ENCODE measurements around the gene VKORC1L1. TPM values are rescaled to one million over a fixed set of nuclear protein-coding genes. Genes with fewer than 3 reads are reported as not detected.

The VKORC1L1 gene
- total RNA-seq, 1 experiment from 2014 or later: 36.8 TPM

DNA sequence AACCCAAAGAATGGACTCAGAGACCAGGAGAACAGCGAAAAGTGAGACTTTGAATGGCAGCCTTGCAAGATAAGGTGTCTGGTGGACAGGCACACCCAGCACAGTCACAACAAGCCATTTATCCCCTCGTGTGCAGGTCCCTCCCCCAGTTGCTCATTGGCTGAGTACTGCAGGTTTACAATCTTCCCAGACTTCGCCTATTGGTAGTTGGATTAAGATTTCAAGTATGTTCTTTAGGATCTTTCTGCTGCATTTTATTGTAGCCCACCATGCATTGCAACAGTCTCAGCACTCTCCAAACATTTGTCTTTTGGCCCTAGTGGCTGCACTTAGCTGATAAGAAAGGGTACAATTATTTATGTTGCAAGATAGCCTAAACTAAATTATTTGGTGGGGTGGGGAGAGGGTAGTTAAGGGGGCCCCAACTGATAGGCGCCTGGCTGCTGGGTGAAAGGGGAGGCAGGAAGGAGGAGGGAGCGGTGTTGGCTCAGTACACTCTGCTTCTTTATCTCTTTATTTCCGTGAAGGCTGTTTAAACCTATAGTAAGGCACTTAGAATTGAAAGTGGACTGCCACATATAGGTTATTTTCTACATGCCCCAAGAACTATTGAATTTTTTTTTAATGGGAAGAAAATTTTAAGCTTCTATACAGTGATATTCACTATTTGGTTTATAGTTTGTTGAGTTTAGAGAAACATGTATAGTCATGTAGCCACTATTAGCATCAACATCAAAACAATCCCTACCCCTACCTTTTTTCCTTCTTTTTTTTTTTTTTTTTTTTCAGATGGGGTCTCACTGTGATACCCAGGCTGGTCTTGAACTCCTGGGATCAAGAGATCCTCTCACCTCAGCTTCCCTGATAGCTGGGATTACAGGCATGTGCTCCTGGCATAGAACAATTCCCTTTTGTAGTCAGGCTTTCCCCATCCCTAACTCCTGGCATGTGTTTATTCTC, 54.9 kb downstream of the VKORC1L1 start:
- no peaks in the 10 kb centered on the region for H3K4me1 ChIP-seq (ENCODE audit: insufficient read depth, low read length, poor library complexity, severe bottlenecking)
- DNase-seq (ENCODE audit: low spot score): peak; percentile 19
- no peak overlapping the region for H3K27ac ChIP-seq (ENCODE audit: low read depth, low read length, poor library complexity, severe bottlenecking)
- intact Hi-C loops (cut with micrococcal nuclease; ENCODE audit: unreplicated experiment): no loop called here
- H3K9me3 ChIP-seq (ENCODE audit: low read depth, low read length, poor library complexity, severe bottlenecking): no peaks in the 10 kb centered on the region
- no peaks in the 10 kb centered on the region for H3K36me3 ChIP-seq (ENCODE audit: insufficient read depth, low read length, poor library complexity, severe bottlenecking)
- ChIA-PET POLR2A (ENCODE audit: low non-redundant PET) (no interaction called here), CTCF (no interaction called here)
- H3K27me3 ChIP-seq (replicated peaks; ENCODE audit: insufficient read depth, low read depth, low read length, poor library complexity): no peaks in the 10 kb centered on the region
- H3K4me3 ChIP-seq (ENCODE audit: low read depth, low read length, poor library complexity, severe bottlenecking): no peak overlapping the region
- TF ChIP-seq EZH2 (IDR thresholded peaks at IDR 0.05; ENCODE audit: borderline replicate concordance, low read depth, low read length, poor library complexity, severe bottlenecking): no peak
- TF ChIP-seq CTCF (conservative IDR thresholded peaks at IDR 0.05; ENCODE audit: low read depth, low read length): no peak
- BruUV-seq (replicated peaks): no TSS peak

- Histone ChIP-seq H3K4me3 (ENCODE audit: low read depth, low read length, poor library complexity, severe bottlenecking) (no peak overlapping the region), H3K27ac (ENCODE audit: low read depth, low read length, poor library complexity, severe bottlenecking) (no peak overlapping the region), H3K9me3 (ENCODE audit: low read depth, low read length, poor library complexity, severe bottlenecking) (no peaks in the 10 kb centered on the region), H3K4me1 (ENCODE audit: insufficient read depth, low read length, poor library complexity, severe bottlenecking) (no peaks in the 10 kb centered on the region), H3K36me3 (ENCODE audit: insufficient read depth, low read length, poor library complexity, severe bottlenecking) (no peaks in the 10 kb centered on the region), H3K27me3 (replicated peaks; ENCODE audit: insufficient read depth, low read depth, low read length, poor library complexity) (no peaks in the 10 kb centered on the region)
- ChIA-PET POLR2A (ENCODE audit: low non-redundant PET) (interaction anchor here (0.6 kb wide), 1 partner anchor 10 kb away, joined by 3 read pairs; no protein-coding TSS in a partner anchor), CTCF (no interaction called here)
- DNase-seq (ENCODE audit: low spot score): no peak
- intact Hi-C loops (cut with micrococcal nuclease; ENCODE audit: unreplicated experiment): no loop called here
- TF ChIP-seq CTCF (conservative IDR thresholded peaks at IDR 0.05; ENCODE audit: low read depth, low read length) (no peak), EZH2 (IDR thresholded peaks at IDR 0.05; ENCODE audit: borderline replicate concordance, low read depth, low read length, poor library complexity, severe bottlenecking) (no peak)
- no TSS peak for BruUV-seq (replicated peaks)
Measured at GRCh38 chr7:65931685-65932084, 58.8 kb downstream of the VKORC1L1 start.

- CTCF ChIA-PET: no interaction called here
- BruUV-seq (replicated peaks): no TSS peak
Measured at GRCh38 chr7:65937296-65937695, 64.4 kb downstream of the VKORC1L1 start.

More at GRCh38 chr7:65937296-65937695, 64.4 kb downstream of the VKORC1L1 start:
- no peak overlapping the region for H3K27ac ChIP-seq (ENCODE audit: low read depth, low read length, poor library complexity, severe bottlenecking)
- no peaks in the 10 kb centered on the region for H3K4me1 ChIP-seq (ENCODE audit: insufficient read depth, low read length, poor library complexity, severe bottlenecking)
- no peaks in the 10 kb centered on the region for H3K9me3 ChIP-seq (ENCODE audit: low read depth, low read length, poor library complexity, severe bottlenecking)
- H3K4me3 ChIP-seq (ENCODE audit: low read depth, low read length, poor library complexity, severe bottlenecking): no peak overlapping the region
- no peaks in the 10 kb centered on the region for H3K36me3 ChIP-seq (ENCODE audit: insufficient read depth, low read length, poor library complexity, severe bottlenecking)
- POLR2A ChIA-PET (ENCODE audit: low non-redundant PET): no interaction called here
- H3K27me3 ChIP-seq (replicated peaks; ENCODE audit: insufficient read depth, low read depth, low read length, poor library complexity): no peaks in the 10 kb centered on the region
- intact Hi-C loops (cut with micrococcal nuclease; ENCODE audit: unreplicated experiment): no loop called here
- TF ChIP-seq EZH2 (IDR thresholded peaks at IDR 0.05; ENCODE audit: borderline replicate concordance, low read depth, low read length, poor library complexity, severe bottlenecking) (no peak), CTCF (conservative IDR thresholded peaks at IDR 0.05; ENCODE audit: low read depth, low read length) (no peak)
- DNase-seq (ENCODE audit: low spot score): no peak
